Measurements from ENCODE around the gene CRACR2B. TPM values are rescaled to one million over a fixed set of nuclear protein-coding genes. Genes with fewer than 3 reads are reported as not detected.
A peak's percentile ranks its signal among the peaks of the same experiment; 100 is the strongest.

CRACR2B gene
- total and polyA plus RNA-seq, 2 of the 13 experiments (the other 11 are each of a cell fraction or from before 2014, with no cell fraction given), result 14.9 to 21.0 TPM

GRCh38 chr11:842370-843002, 14.8 kb downstream of the CRACR2B start, which contains the start of the genes POLR2L and TSPAN4 (continued):
- TF ChIP-seq, protein P1, sequence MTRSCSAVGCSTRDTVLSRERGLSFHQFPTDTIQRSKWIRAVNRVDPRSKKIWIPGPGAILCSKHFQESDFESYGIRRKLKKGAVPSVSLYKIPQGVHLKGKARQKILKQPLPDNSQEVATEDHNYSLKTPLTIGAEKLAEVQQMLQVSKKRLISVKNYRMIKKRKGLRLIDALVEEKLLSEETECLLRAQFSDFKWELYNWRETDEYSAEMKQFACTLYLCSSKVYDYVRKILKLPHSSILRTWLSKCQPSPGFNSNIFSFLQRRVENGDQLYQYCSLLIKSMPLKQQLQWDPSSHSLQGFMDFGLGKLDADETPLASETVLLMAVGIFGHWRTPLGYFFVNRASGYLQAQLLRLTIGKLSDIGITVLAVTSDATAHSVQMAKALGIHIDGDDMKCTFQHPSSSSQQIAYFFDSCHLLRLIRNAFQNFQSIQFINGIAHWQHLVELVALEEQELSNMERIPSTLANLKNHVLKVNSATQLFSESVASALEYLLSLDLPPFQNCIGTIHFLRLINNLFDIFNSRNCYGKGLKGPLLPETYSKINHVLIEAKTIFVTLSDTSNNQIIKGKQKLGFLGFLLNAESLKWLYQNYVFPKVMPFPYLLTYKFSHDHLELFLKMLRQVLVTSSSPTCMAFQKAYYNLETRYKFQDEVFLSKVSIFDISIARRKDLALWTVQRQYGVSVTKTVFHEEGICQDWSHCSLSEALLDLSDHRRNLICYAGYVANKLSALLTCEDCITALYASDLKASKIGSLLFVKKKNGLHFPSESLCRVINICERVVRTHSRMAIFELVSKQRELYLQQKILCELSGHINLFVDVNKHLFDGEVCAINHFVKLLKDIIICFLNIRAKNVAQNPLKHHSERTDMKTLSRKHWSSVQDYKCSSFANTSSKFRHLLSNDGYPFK (CRISPR knock-in tag; IDR thresholded peaks at IDR 0.05; ENCODE audit: borderline replicate concordance), result no peak
- no peak for TF ChIP-seq MBNL3 (CRISPR knock-in tag; conservative IDR thresholded peaks at IDR 0.05)
- TF ChIP-seq SAP130 (CRISPR knock-in tag; IDR thresholded peaks at IDR 0.05; ENCODE audit: low read depth), result peak; percentile 99
- TF ChIP-seq CREM (IDR thresholded peaks at IDR 0.05), result no peak
- no peak for TF ChIP-seq CREM (CRISPR knock-in tag; IDR thresholded peaks at IDR 0.05)
- TF ChIP-seq ZNF230 (CRISPR knock-in tag; IDR thresholded peaks at IDR 0.05), result no peak
- TF ChIP-seq ZNF782 (CRISPR knock-in tag; IDR thresholded peaks at IDR 0.05; ENCODE audit: borderline replicate concordance), result 0 out of 2 replicates have a peak, but pooled peaks have one; percentile 6
- no peak for TF ChIP-seq TOE1 (CRISPR knock-in tag; IDR thresholded peaks at IDR 0.05)
- TF ChIP-seq GLMP (CRISPR knock-in tag; IDR thresholded peaks at IDR 0.05; ENCODE audit: borderline replicate concordance), result no peak
- TF ChIP-seq NFE2 (CRISPR knock-in tag; IDR thresholded peaks at IDR 0.05), result no peak
- TF ChIP-seq MTF2 (CRISPR knock-in tag; IDR thresholded peaks at IDR 0.05; ENCODE audit: borderline replicate concordance), result 0 out of 2 replicates have a peak, but pooled peaks have one; percentile 55
- TF ChIP-seq KAT8 (CRISPR knock-in tag; IDR thresholded peaks at IDR 0.05), result no peak
- no peak; the same call in 1 of the 2 replicates for TF ChIP-seq ATF5 (CRISPR knock-in tag; IDR thresholded peaks at IDR 0.05; ENCODE audit: low read depth)
- TF ChIP-seq ZNF788 (CRISPR knock-in tag; IDR thresholded peaks at IDR 0.05; ENCODE audit: borderline replicate concordance), result peak; percentile 41; the same call in 1 of the 2 replicates
- TF ChIP-seq CENPBD1 (CRISPR knock-in tag; IDR thresholded peaks at IDR 0.05; ENCODE audit: borderline replicate concordance, low read depth), result no peak
- TF ChIP-seq ZNF556 (CRISPR knock-in tag; IDR thresholded peaks at IDR 0.05; ENCODE audit: borderline replicate concordance), result peak; percentile 49; the same call in 1 of the 2 replicates
- no peak for TF ChIP-seq ZNF503 (CRISPR knock-in tag; IDR thresholded peaks at IDR 0.05)
- TF ChIP-seq ZNF343 (CRISPR knock-in tag; IDR thresholded peaks at IDR 0.05), result peak; percentile 56; the same call in 1 of the 2 replicates
- TF ChIP-seq ZNF451 (CRISPR knock-in tag; IDR thresholded peaks at IDR 0.05), result peak; percentile 88
- TF ChIP-seq THYN1 (CRISPR knock-in tag; IDR thresholded peaks at IDR 0.05; ENCODE audit: borderline replicate concordance, low read depth), result no peak
- TF ChIP-seq PHF21A (CRISPR knock-in tag; IDR thresholded peaks at IDR 0.05), result no peak; the same call in 1 of the 2 replicates
- TF ChIP-seq MIXL1 (CRISPR knock-in tag; IDR thresholded peaks at IDR 0.05), result no peak
- peak; percentile 81 for TF ChIP-seq RBM39 (IDR thresholded peaks at IDR 0.05; ENCODE audit: low read depth, low read length, poor library complexity, severe bottlenecking)

Data from HepG2 (cell line).